Nephron (organoid): ENCODE results near the gene DOK7.

Experiments used
- H3K27ac Mint-ChIP-seq, 3 experiments: 2 replicates each; pipeline ENCODE4 v1.8.0; 2020; ENCODE audit warnings: mixed read lengths in 3 of 3, mild to moderate bottlenecking in 2 of 3, moderate library complexity in 1 of 3
- H3K27me3 Mint-ChIP-seq: 2 replicates; pipeline ENCODE4 v1.8.0; 2021; ENCODE audit warnings: low read depth, mild to moderate bottlenecking, moderate library complexity, mixed read lengths
- H3K36me3 Mint-ChIP-seq: 2 replicates; pipeline ENCODE4 v1.8.0; 2020; ENCODE audit warnings: low read depth, mixed read lengths
- H3K4me1 Mint-ChIP-seq: 2 replicates; pipeline ENCODE4 v1.8.0; 2020; ENCODE audit warnings: mixed read lengths
- H3K4me3 Mint-ChIP-seq, 3 experiments: 2 replicates each; pipeline ENCODE4 v1.8.0; 2020; ENCODE audit warnings: mild to moderate bottlenecking in 3 of 3, mixed read lengths in 3 of 3, moderate library complexity in 2 of 3
- H3K9me3 Mint-ChIP-seq: 2 replicates; pipeline ENCODE4 v1.8.0; 2020; ENCODE audit warnings: mixed read lengths
- TF ChIP-seq, protein P1 (sequence below), 3 experiments: fragments of 200-600 bp; sonication (generic); IDR thresholded peaks; one replicate each; pipeline ENCODE4 v1.5.0; 2021; ENCODE audit warnings: antibody characterized with exemption in 3 of 3; ENCODE audit not compliant: unreplicated experiment in 3 of 3

Gene DOK7

DNA sequence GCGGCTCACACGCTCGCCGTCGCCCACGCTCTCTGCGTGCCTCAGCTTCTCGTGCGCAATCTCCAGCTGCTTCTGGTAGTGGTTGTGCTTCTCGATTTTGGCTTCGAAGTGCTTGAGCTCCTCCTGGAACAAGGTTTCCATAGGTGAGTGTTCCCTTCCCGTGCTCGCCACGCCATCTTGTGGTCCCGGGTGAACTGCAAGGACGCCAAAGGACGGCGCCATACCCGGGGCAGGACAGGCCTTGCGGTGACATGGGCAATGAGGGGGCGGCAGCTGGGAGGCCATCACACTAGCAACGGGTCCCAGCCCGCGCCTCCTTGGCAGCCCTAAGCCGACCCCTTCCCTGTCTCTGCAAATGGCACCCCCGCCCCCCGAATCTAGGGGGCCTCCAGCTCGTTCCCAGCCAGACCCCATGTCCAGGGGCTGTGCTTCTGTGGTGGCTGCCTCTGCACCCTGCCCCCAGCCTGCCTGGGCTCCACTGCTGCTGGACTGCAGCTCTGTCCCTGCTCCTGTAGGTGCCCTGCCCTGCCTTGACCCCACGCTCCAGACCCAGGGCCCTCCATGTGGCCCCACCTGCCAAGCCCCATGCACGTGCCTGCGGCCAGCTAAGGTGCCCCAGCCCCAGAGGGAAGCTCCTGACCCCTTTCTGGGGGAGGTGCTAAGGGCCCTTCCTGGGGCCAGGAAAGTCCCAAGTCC is 51.8 kb downstream of the DOK7 start:
- Mint-ChIP-seq H3K27me3 (no peaks in the 10 kb centered on the region), H3K4me1 (no peaks in the 10 kb centered on the region), H3K36me3 (peaks cover 57% of the 10 kb centered on the region), H3K27ac (no peak overlapping the region), H3K4me3 (no peak overlapping the region), H3K9me3 (no peaks in the 10 kb centered on the region)
- TF ChIP-seq, protein P1, sequence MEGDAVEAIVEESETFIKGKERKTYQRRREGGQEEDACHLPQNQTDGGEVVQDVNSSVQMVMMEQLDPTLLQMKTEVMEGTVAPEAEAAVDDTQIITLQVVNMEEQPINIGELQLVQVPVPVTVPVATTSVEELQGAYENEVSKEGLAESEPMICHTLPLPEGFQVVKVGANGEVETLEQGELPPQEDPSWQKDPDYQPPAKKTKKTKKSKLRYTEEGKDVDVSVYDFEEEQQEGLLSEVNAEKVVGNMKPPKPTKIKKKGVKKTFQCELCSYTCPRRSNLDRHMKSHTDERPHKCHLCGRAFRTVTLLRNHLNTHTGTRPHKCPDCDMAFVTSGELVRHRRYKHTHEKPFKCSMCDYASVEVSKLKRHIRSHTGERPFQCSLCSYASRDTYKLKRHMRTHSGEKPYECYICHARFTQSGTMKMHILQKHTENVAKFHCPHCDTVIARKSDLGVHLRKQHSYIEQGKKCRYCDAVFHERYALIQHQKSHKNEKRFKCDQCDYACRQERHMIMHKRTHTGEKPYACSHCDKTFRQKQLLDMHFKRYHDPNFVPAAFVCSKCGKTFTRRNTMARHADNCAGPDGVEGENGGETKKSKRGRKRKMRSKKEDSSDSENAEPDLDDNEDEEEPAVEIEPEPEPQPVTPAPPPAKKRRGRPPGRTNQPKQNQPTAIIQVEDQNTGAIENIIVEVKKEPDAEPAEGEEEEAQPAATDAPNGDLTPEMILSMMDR (IDR thresholded peaks at IDR 0.05; ENCODE audit: unreplicated experiment in 3 of 3): peak; percentile 31 to 35 (median 33)

DNA sequence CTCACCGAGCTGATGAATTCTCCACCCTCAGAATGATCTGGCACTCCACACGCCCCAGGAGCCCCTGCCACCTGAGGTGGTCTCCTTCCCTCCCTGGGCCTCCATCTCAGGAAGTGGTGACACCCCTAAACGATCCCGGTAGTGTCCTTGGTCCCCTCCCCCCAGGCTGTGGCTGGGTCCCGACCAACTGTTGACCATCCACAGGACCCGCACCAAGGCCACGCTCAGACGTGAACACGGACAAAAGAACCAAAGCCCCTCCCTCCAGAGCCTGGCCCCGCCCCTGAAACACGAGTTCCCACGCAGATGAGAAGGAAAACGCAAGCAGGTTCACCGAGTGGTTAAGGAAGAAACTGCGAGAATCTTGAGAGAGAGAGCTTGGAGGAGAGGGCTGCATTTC is 52.5 kb downstream of the DOK7 start:
- TF ChIP-seq, protein P1 (IDR thresholded peaks at IDR 0.05; ENCODE audit: unreplicated experiment in 3 of 3): no peak

DNA sequence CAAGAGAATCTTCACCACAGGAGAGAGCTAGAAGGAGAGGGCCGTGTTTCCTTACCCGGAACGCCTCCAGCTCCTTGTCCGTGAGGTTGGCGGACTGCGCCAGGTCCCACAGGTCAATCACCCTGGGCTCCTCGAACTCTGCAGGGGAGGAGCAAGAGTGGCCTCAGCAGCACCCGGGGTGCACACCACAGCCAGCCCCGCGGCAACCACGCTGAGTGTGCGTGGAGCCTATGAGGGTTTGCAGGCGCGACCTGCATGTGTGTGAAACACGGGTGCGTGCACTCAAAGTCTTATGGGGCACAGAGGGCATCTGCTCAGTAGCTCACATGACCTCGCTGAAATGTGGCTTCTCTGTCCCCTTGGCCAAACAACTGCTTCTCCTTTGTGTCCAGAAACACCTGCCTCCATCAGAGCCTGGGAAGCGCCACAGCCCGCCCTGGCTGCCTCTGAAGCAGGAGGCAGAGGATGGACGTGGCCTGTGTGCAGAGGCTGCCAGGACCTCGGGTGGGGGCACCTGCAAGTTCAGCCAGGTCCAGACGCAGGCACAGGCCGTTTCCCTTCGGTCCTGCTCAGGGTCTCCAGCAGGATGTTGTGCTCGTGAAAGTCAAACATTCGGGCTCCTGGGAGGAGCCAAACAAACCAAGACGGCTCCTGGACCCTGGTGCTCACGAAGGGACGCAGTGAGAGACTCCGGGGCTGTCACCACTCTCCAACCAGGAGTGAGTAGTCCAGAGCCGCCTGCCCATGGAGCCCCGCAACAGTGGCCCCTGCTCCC is 53.1 kb downstream of the DOK7 start:
- Mint-ChIP-seq H3K36me3 (peaks cover 51% of the 10 kb centered on the region), H3K9me3 (no peaks in the 10 kb centered on the region), H3K4me3 (no peak overlapping the region), H3K27me3 (no peaks in the 10 kb centered on the region), H3K4me1 (peaks cover 6% of the 10 kb centered on the region), H3K27ac (no peak overlapping the region)
- TF ChIP-seq, protein P1 (IDR thresholded peaks at IDR 0.05; ENCODE audit: unreplicated experiment in 3 of 3): no peak

More for the DNA sequence above, 52.5 kb downstream of the DOK7 start:
- Mint-ChIP-seq H3K36me3 (peaks cover 57% of the 10 kb centered on the region), H3K4me1 (peaks cover 6% of the 10 kb centered on the region), H3K4me3 (no peak overlapping the region), H3K9me3 (no peaks in the 10 kb centered on the region), H3K27ac (no peak overlapping the region), H3K27me3 (no peaks in the 10 kb centered on the region)

DNA sequence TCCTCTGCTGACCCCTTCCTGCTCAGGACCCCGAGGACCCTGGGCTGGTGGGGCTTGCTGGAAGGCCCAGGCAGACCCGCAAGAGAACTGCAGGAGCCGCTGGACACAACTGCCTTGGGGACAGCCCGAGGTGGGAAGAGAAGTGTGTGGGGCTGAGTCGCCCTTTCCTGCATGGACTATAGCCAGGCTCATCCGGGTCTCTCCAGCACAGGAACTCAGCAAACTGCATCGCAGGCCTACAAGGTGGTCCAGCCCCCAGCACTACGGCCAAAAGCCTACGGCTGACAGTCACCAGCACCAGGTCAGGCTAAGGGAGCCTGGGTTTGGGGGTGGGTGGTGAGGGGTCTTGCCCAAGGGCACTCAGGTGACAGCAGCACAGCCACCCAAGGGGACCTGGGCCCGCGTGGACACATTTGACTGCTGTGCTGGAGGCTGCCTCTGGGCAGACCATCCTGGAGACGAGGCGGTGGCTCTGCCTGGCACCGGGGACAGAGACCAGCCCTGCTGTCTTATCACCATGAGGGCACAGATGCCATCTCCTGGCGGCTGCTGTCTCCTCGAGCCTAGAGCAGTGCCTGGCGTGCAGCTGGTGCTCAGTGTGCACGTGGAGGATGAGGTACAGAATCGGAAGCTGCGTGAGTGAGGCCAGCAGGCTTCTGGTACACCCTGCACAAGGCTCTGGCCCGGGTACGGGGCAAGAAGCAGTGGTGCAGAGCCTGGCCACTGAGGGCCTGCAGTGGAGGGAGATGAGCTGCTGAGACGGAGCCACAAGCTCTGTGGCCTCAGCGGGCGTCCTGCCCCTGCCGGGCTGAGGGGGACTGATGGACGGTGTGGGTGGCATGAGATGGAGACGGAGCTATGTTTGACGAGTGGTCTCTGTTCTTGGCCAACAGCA is 54.0 kb downstream of the DOK7 start:
- Mint-ChIP-seq H3K4me3 (no peak overlapping the region), H3K9me3 (no peaks in the 10 kb centered on the region), H3K27ac (no peak overlapping the region), H3K27me3 (no peaks in the 10 kb centered on the region), H3K4me1 (peaks cover 10% of the 10 kb centered on the region), H3K36me3 (peaks cover 46% of the 10 kb centered on the region)
- TF ChIP-seq, protein P1 (IDR thresholded peaks at IDR 0.05; ENCODE audit: unreplicated experiment in 3 of 3): no peak

DNA sequence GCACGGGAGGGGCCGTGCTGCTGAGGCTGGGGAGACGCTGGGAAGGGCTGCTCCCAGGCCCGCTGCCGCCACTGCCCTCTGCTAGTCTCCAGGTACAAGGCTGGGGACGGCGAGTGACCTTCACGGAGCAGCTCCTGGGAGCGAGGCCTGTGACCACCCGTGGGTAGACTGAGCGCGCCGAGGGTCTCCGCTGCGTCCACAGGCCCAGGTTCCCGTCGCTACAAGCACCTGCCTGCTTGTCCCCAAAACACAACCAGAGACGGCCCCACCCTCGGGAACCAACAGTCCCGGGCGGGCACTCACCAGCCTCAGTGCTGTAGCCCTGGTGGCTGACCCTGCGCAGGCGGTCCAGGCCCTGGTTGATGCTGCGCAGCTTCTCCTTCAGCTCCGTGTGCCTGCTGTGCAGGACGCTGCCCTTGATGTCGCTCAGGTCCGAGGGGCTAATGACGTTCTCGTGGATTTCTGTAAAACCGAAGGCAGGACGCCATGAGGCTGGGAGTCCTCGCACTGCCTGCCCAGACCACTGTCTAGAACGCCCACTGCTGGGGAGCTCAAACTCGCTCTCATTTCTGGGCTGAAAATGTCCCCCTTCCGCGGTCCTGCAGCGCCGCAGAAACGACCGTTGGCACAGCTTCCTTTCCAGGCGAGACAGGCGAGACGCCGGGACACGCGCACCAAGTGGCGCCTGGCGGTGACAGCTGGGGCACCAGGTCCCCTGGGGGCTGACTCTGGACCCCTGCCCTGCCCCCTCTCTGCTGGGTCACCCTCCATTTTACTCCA is 54.8 kb downstream of the DOK7 start:
- Mint-ChIP-seq H3K27me3 (no peaks in the 10 kb centered on the region), H3K9me3 (no peaks in the 10 kb centered on the region), H3K4me1 (peaks cover 10% of the 10 kb centered on the region), H3K36me3 (peaks cover 38% of the 10 kb centered on the region), H3K4me3 (no peak overlapping the region), H3K27ac (no peak overlapping the region)
- TF ChIP-seq, protein P1 (IDR thresholded peaks at IDR 0.05; ENCODE audit: unreplicated experiment in 3 of 3): no peak
